ENCODE data around the gene EXOG.

The EXOG gene

DNA sequence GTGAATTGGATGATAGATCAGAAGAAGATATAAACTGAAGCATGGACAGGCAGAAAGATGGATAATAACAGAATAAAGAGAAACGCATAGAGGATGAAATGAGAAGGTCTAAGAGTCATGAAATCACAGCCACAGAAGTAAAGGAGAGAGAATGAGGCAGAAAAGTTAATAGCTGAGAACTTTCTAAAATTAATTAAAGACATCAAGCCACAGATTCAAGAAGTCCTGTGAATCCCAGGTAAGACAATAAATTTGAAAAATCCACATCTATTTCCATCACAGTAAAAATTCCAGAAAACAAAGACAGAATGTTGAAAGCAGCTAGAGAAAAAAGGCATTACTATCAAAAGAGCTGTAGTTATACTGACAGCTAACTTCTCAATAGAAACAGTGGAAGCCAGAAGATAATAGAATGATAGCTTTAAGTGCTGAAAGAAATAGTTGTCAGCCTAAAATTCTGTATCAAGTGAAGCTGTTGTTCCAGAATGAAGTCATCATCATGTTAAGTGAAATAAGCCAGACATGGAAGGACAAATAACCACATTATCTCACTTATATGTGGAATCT, 30.5 kb upstream of the EXOG start:
- Histone ChIP-seq H3K9me2 (ENCODE audit: low read depth, low read length) (no peaks in the 10 kb centered on the region), H3K9ac (ENCODE audit: low read length) (no peak overlapping the region), H4K20me1 (ENCODE audit: insufficient read depth, low read length) (no peaks in the 10 kb centered on the region), H3K9me3 (ENCODE audit: low read length) (peaks cover 4% of the 10 kb centered on the region; the same call in 1 of the 2 replicates), H3K79me2 (ENCODE audit: insufficient read depth, low read length) (no peaks in the 10 kb centered on the region), H2AFZ (ENCODE audit: low read length) (no peak overlapping the region), H3K4me2 (ENCODE audit: low read length) (no peak overlapping the region), H3F3A (ENCODE audit: insufficient read depth, low read length) (no peaks in the 10 kb centered on the region), H3K27ac (ENCODE audit: low read depth, low read length, poor library complexity, severe bottlenecking) (no peak overlapping the region), H3K27me3 (ENCODE audit: insufficient read depth, low read length) (peaks cover 4% of the 10 kb centered on the region; the same call in 1 of the 2 replicates), H3K36me3 (ENCODE audit: insufficient read depth, low read length) (no peaks in the 10 kb centered on the region; the same call in 1 of the 2 replicates), H3K4me1 (ENCODE audit: insufficient read depth, low read length, severe bottlenecking) (no peaks in the 10 kb centered on the region), H3K4me3 (ENCODE audit: low read depth, low read length, poor library complexity, severe bottlenecking) (no peak overlapping the region)
- TF ChIP-seq EZH2 (IDR thresholded peaks at IDR 0.05; ENCODE audit: borderline replicate concordance, low read length), result no peak
- TF ChIP-seq CTCF (IDR thresholded peaks at IDR 0.05; ENCODE audit: low read length), result no peak

DNA sequence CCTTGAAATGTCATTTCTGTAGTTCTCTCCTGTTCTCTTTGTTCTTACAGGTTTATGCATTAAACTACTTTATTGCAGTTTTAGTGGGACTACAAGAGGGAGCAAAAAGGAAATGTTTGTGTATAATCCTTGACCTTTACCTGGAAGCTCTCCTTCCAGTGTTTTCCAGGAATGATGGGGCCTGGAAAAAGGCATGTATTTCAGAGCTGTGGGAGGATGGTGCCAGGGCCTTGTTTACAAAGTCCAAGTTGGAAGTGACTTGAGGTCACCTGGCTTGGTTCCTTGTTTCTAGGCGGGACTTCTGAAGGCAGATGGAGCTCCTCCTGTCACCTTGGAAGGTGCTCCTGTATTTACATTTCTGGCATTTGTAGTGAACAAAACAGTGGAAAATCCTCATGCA, 27.4 kb upstream of the EXOG start:
- Histone ChIP-seq H3K9me3 (ENCODE audit: low read length) (peaks cover 4% of the 10 kb centered on the region; the same call in 1 of the 2 replicates), H3K9ac (ENCODE audit: low read length) (no peak overlapping the region), H3K27me3 (ENCODE audit: insufficient read depth, low read length) (peaks cover 5% of the 10 kb centered on the region; the same call in 1 of the 2 replicates), H3K4me1 (ENCODE audit: insufficient read depth, low read length, severe bottlenecking) (no peaks in the 10 kb centered on the region), H2AFZ (ENCODE audit: low read length) (no peak overlapping the region), H4K20me1 (ENCODE audit: insufficient read depth, low read length) (no peaks in the 10 kb centered on the region), H3K9me2 (ENCODE audit: low read depth, low read length) (no peaks in the 10 kb centered on the region), H3K27ac (ENCODE audit: low read depth, low read length, poor library complexity, severe bottlenecking) (no peak overlapping the region), H3F3A (ENCODE audit: insufficient read depth, low read length) (no peaks in the 10 kb centered on the region), H3K79me2 (ENCODE audit: insufficient read depth, low read length) (no peaks in the 10 kb centered on the region), H3K36me3 (ENCODE audit: insufficient read depth, low read length) (no peaks in the 10 kb centered on the region; the same call in 1 of the 2 replicates), H3K4me3 (ENCODE audit: low read depth, low read length, poor library complexity, severe bottlenecking) (no peak overlapping the region), H3K4me2 (ENCODE audit: low read length) (no peak overlapping the region)
- TF ChIP-seq CTCF (IDR thresholded peaks at IDR 0.05; ENCODE audit: low read length), result no peak
- TF ChIP-seq EZH2 (IDR thresholded peaks at IDR 0.05; ENCODE audit: borderline replicate concordance, low read length), result no peak

- Histone ChIP-seq H3K36me3 (ENCODE audit: insufficient read depth, low read length) (no peaks in the 10 kb centered on the region; the same call in 1 of the 2 replicates), H3K9me2 (ENCODE audit: low read depth, low read length) (no peaks in the 10 kb centered on the region), H3K4me2 (ENCODE audit: low read length) (no peak overlapping the region), H3K27ac (ENCODE audit: low read depth, low read length, poor library complexity, severe bottlenecking) (no peak overlapping the region), H2AFZ (ENCODE audit: low read length) (no peak overlapping the region), H3F3A (ENCODE audit: insufficient read depth, low read length) (no peaks in the 10 kb centered on the region), H4K20me1 (ENCODE audit: insufficient read depth, low read length) (no peaks in the 10 kb centered on the region), H3K9ac (ENCODE audit: low read length) (no peak overlapping the region), H3K79me2 (ENCODE audit: insufficient read depth, low read length) (no peaks in the 10 kb centered on the region), H3K4me1 (ENCODE audit: insufficient read depth, low read length, severe bottlenecking) (no peaks in the 10 kb centered on the region), H3K27me3 (ENCODE audit: insufficient read depth, low read length) (peaks cover 5% of the 10 kb centered on the region; the same call in 1 of the 2 replicates), H3K4me3 (ENCODE audit: low read depth, low read length, poor library complexity, severe bottlenecking) (no peak overlapping the region), H3K9me3 (ENCODE audit: low read length) (peaks cover 4% of the 10 kb centered on the region; the same call in 1 of the 2 replicates)
- no peak for TF ChIP-seq CTCF (IDR thresholded peaks at IDR 0.05; ENCODE audit: low read length)
- no peak for TF ChIP-seq EZH2 (IDR thresholded peaks at IDR 0.05; ENCODE audit: borderline replicate concordance, low read length)
Measured at GRCh38 chr3:38469852-38470251, 26.3 kb upstream of the EXOG start.

All from OCI-LY1 (cell line).